Stimulated activated memory B cell treated with anti-CD40 and anti-IgM and Interleukin-4, amounts not matched to agents 10 μg/mL and 1 μg/mL and 100 μg/mL, for 72 hours (primary cell): ENCODE measurements around the gene CHMP1B.
A peak's percentile ranks its signal among the peaks of the same experiment; 100 is the strongest.
"Not testable (repeated sequence)": the region's sequence is repeated elsewhere in the genome, so short reads cannot be mapped to it uniquely, and the experiment has no call there.

Source experiments
- ATAC-seq: fragments of 150-1000 bp; cut with Tn5 transposase; 2 replicates; pipeline ENCODE4 v1.10.0; 2021
- H3K27ac Mint-ChIP-seq: one replicate; pipeline ENCODE4 v1.8.0; 2022; ENCODE audit warnings: mild to moderate bottlenecking, mixed read lengths
- H3K27me3 Mint-ChIP-seq: one replicate; pipeline ENCODE4 v1.8.0; 2022; ENCODE audit warnings: mixed read lengths
- H3K36me3 Mint-ChIP-seq: one replicate; pipeline ENCODE4 v1.8.0; 2022; ENCODE audit warnings: mixed read lengths
- H3K4me1 Mint-ChIP-seq: one replicate; pipeline ENCODE4 v1.8.0; 2022; ENCODE audit warnings: mixed read lengths
- H3K4me3 Mint-ChIP-seq: one replicate; pipeline ENCODE4 v1.8.0; 2022; ENCODE audit warnings: mild to moderate bottlenecking, moderate library complexity, mixed read lengths
- H3K9me3 Mint-ChIP-seq: one replicate; pipeline ENCODE4 v1.8.0; 2022; ENCODE audit warnings: mixed read lengths

The CHMP1B gene

GRCh38 chr18:11873670-11874340 is 22.6 kb downstream of the CHMP1B start:
- no peak overlapping the region for H3K4me3 Mint-ChIP-seq
- peaks cover 19% of the 10 kb centered on the region for H3K27me3 Mint-ChIP-seq
- H3K36me3 Mint-ChIP-seq = peaks cover 7% of the 10 kb centered on the region
- H3K27ac Mint-ChIP-seq = no peak overlapping the region
- no peak for ATAC-seq
- peaks cover 6% of the 10 kb centered on the region for H3K4me1 Mint-ChIP-seq
- H3K9me3 Mint-ChIP-seq = peaks cover 2% of the 10 kb centered on the region

GRCh38 chr18:11874676-11875075 is 23.5 kb downstream of the CHMP1B start:
- Mint-ChIP-seq H3K27ac (no peak overlapping the region), H3K27me3 (peaks cover 11% of the 10 kb centered on the region)
- no peak for ATAC-seq

GRCh38 chr18:11877497-11878135 is 26.4 kb downstream of the CHMP1B start:
- Mint-ChIP-seq H3K27ac (no peak overlapping the region), H3K36me3 (peaks cover 17% of the 10 kb centered on the region), H3K4me3 (no peak overlapping the region), H3K9me3 (peaks cover 2% of the 10 kb centered on the region), H3K4me1 (peaks cover 9% of the 10 kb centered on the region), H3K27me3 (no peaks in the 10 kb centered on the region)
- no peak for ATAC-seq

More at GRCh38 chr18:11874676-11875075, 23.5 kb downstream of the CHMP1B start:
- peaks cover 2% of the 10 kb centered on the region for H3K9me3 Mint-ChIP-seq
- peaks cover 7% of the 10 kb centered on the region for H3K36me3 Mint-ChIP-seq
- no peak overlapping the region for H3K4me3 Mint-ChIP-seq
- peaks cover 6% of the 10 kb centered on the region for H3K4me1 Mint-ChIP-seq

GRCh38 chr18:11880586-11881304 is 29.5 kb downstream of the CHMP1B start:
- no peak overlapping the region for H3K4me3 Mint-ChIP-seq
- ATAC-seq = no peak
- H3K36me3 Mint-ChIP-seq = peaks cover 28% of the 10 kb centered on the region
- no peaks in the 10 kb centered on the region for H3K9me3 Mint-ChIP-seq
- H3K4me1 Mint-ChIP-seq = peaks cover 36% of the 10 kb centered on the region
- peak overlapping the region; percentile 30 for H3K27ac Mint-ChIP-seq
- H3K27me3 Mint-ChIP-seq = no peaks in the 10 kb centered on the region

- H3K27me3 Mint-ChIP-seq = no peaks in the 10 kb centered on the region
- H3K4me1 Mint-ChIP-seq = peaks cover 36% of the 10 kb centered on the region
- H3K4me3 Mint-ChIP-seq = no peak overlapping the region
- H3K9me3 Mint-ChIP-seq = no peaks in the 10 kb centered on the region
- no peak for ATAC-seq
- H3K36me3 Mint-ChIP-seq = peaks cover 38% of the 10 kb centered on the region
- peak overlapping the region; percentile 71 for H3K27ac Mint-ChIP-seq
These were observed 31.4 kb downstream of the CHMP1B start for GRCh38 chr18:11882636-11883035.

- no peaks in the 10 kb centered on the region for H3K9me3 Mint-ChIP-seq
- H3K27me3 Mint-ChIP-seq = no peaks in the 10 kb centered on the region
- H3K4me1 Mint-ChIP-seq = peaks cover 36% of the 10 kb centered on the region
- peaks cover 43% of the 10 kb centered on the region for H3K36me3 Mint-ChIP-seq
- H3K27ac Mint-ChIP-seq = peak overlapping the region; percentile 71
- H3K4me3 Mint-ChIP-seq = no peak overlapping the region
- ATAC-seq = peak; percentile 96
These were observed 31.9 kb downstream of the CHMP1B start for GRCh38 chr18:11883153-11883552.

GRCh38 chr18:11884396-11885030 is 33.3 kb downstream of the CHMP1B start:
- Mint-ChIP-seq H3K9me3 (no peaks in the 10 kb centered on the region), H3K27me3 (no peaks in the 10 kb centered on the region), H3K4me1 (peaks cover 36% of the 10 kb centered on the region), H3K36me3 (peaks cover 44% of the 10 kb centered on the region), H3K27ac (peak overlapping the region; percentile 71), H3K4me3 (no peak overlapping the region)
- ATAC-seq = peak; percentile 9

GRCh38 chr18:11885278-11885947 is 34.2 kb downstream of the CHMP1B start:
- Mint-ChIP-seq H3K27me3 (no peaks in the 10 kb centered on the region), H3K27ac (peak overlapping the region; percentile 71), H3K36me3 (peaks cover 50% of the 10 kb centered on the region), H3K4me1 (peaks cover 36% of the 10 kb centered on the region), H3K9me3 (no peaks in the 10 kb centered on the region), H3K4me3 (no peak overlapping the region)
- no peak for ATAC-seq

- Mint-ChIP-seq H3K4me3 (no peak overlapping the region), H3K4me1 (peaks cover 32% of the 10 kb centered on the region), H3K36me3 (peaks cover 45% of the 10 kb centered on the region), H3K27ac (no peak overlapping the region), H3K27me3 (no peaks in the 10 kb centered on the region), H3K9me3 (no peaks in the 10 kb centered on the region)
- no peak for ATAC-seq
These were observed 35.4 kb downstream of the CHMP1B start for GRCh38 chr18:11886577-11887110.

GRCh38 chr18:11887328-11888128 is 36.3 kb downstream of the CHMP1B start:
- Mint-ChIP-seq H3K9me3 (no peaks in the 10 kb centered on the region), H3K4me1 (peaks cover 27% of the 10 kb centered on the region), H3K27ac (no peak overlapping the region), H3K27me3 (no peaks in the 10 kb centered on the region), H3K4me3 (no peak overlapping the region), H3K36me3 (peaks cover 45% of the 10 kb centered on the region)
- ATAC-seq = no peak

GRCh38 chr18:11888726-11889125 is 37.5 kb downstream of the CHMP1B start:
- Mint-ChIP-seq H3K27me3 (no peaks in the 10 kb centered on the region), H3K4me3 (no peak overlapping the region), H3K27ac (no peak overlapping the region), H3K36me3 (peaks cover 57% of the 10 kb centered on the region), H3K4me1 (peaks cover 20% of the 10 kb centered on the region), H3K9me3 (no peaks in the 10 kb centered on the region)
- ATAC-seq = no peak

GRCh38 chr18:11889284-11889683 is 38.1 kb downstream of the CHMP1B start:
- no peak for ATAC-seq
- Mint-ChIP-seq H3K27me3 (no peaks in the 10 kb centered on the region), H3K27ac (no peak overlapping the region), H3K9me3 (no peaks in the 10 kb centered on the region), H3K4me1 (peaks cover 19% of the 10 kb centered on the region), H3K36me3 (peaks cover 58% of the 10 kb centered on the region), H3K4me3 (no peak overlapping the region)

- H3K36me3 Mint-ChIP-seq = peaks cover 55% of the 10 kb centered on the region
- no peak overlapping the region for H3K27ac Mint-ChIP-seq
- H3K27me3 Mint-ChIP-seq = no peaks in the 10 kb centered on the region
These were observed 40.5 kb downstream of the CHMP1B start for GRCh38 chr18:11891737-11892136.

GRCh38 chr18:11892438-11892837 is 41.2 kb downstream of the CHMP1B start:
- ATAC-seq, H3K9me3 Mint-ChIP-seq, H3K4me1 Mint-ChIP-seq, H3K27me3 Mint-ChIP-seq, H3K4me3 Mint-ChIP-seq, H3K27ac Mint-ChIP-seq: not testable (repeated sequence)
- peaks cover 54% of the 10 kb centered on the region for H3K36me3 Mint-ChIP-seq

More at GRCh38 chr18:11891737-11892136, 40.5 kb downstream of the CHMP1B start:
- Mint-ChIP-seq H3K9me3 (no peaks in the 10 kb centered on the region), H3K4me3 (no peak overlapping the region), H3K4me1 (peaks cover 8% of the 10 kb centered on the region)
- ATAC-seq = no peak
